Breast epithelium (tissue), 4 donors: ENCODE results near the gene MSH3. TPM values are rescaled to one million over a fixed set of nuclear protein-coding genes. Genes with fewer than 3 reads are reported as not detected.

ENCODE experiments used
- DNase-seq, 2 donors: peaks; one replicate each; pipeline ENCODE4 v3.0.0-alpha.2; 2019; ENCODE audit warnings: low spot score in 2 of 2
- H3K27ac ChIP-seq, 2 donors: fragments of 200-600 bp; sonication (generic) in 1 of 2; one replicate each; pipeline ENCODE4 v1.5.1; 2016 to 2019; ENCODE audit warnings: mild to moderate bottlenecking in 1 of 2
- H3K27me3 ChIP-seq, 2 donors: fragments of 200-600 bp; sonication (generic) in 1 of 2; one replicate each; pipeline versions ENCODE4 v1.5.1 to v1.6.0; 2017 to 2019; ENCODE audit warnings: control low read depth in 1 of 2, mild to moderate bottlenecking in 1 of 2
- H3K36me3 ChIP-seq: fragments of 200-600 bp; one replicate; pipeline ENCODE4 v1.5.1; 2019
- H3K4me1 ChIP-seq, 2 donors: fragments of 200-600 bp; sonication (generic); one replicate each; pipeline ENCODE4 v1.5.1; 2016 to 2019; ENCODE audit warnings: control low read depth in 1 of 2
- H3K4me3 ChIP-seq, 3 donors: fragments of 200-600 bp; sonication (generic); 1 replicate in 2 of 3; 2 replicates in 1 of 3; pipeline ENCODE4 v1.5.1; 2016 to 2019; ENCODE audit warnings: mild to moderate bottlenecking in 3 of 3, moderate library complexity in 2 of 3
- H3K9me3 ChIP-seq, 2 donors: fragments of 200-600 bp; sonication (generic) in 1 of 2; one replicate each; pipeline ENCODE4 v1.5.1; 2016 to 2019; ENCODE audit warnings: control low read depth in 1 of 2
- POLR2A ChIP-seq: fragments of 450-650 bp; IDR thresholded peaks from one replicate; pipeline ENCODE4 v1.6.1; 2016; ENCODE audit warnings: antibody characterized with exemption, mild to moderate bottlenecking, moderate library complexity
- POLR2AphosphoS5 ChIP-seq, 3 donors: sonication (generic); formaldehyde crosslinking; IDR thresholded peaks; one replicate each; pipeline ENCODE4 v1.6.1; 2017; ENCODE audit warnings: antibody characterized with exemption in 3 of 3
- intact Hi-C: fragments of 100-400 bp; cut with DNase I; formaldehyde crosslinking; loops from one replicate; pipeline ENCODE4 v1.15.1; 2023; ENCODE audit warnings: low total_unique reads
- total RNA-seq, 3 donors: library from RNA; depleted of rRNA; stranded (reverse); fragments of >200 nt; gene quantifications; one replicate each; pipeline ENCODE4 v1.1.0, GENCODE V29; 2016
- TF ChIP-seq, protein P1 (sequence below), 3 donors: fragments of 450-650 bp; IDR thresholded peaks; one replicate each; pipeline ENCODE4 v1.5.1; 2016 to 2017; ENCODE audit warnings: antibody characterized with exemption in 3 of 3, mild to moderate bottlenecking in 3 of 3, moderate library complexity in 3 of 3

MSH3 gene
- total RNA-seq, 3 donors from 2014 or later = 20.0 to 21.4 (median 21.3) TPM

GRCh38 chr5:80852331-80853245 is 198.1 kb downstream of the MSH3 start:
- H3K27me3 ChIP-seq = no peaks in the 10 kb centered on the region
- TF ChIP-seq POLR2A (no peak), POLR2AphosphoS5 (IDR thresholded peaks at IDR 0.05) (no peak)
- TF ChIP-seq, protein P1, sequence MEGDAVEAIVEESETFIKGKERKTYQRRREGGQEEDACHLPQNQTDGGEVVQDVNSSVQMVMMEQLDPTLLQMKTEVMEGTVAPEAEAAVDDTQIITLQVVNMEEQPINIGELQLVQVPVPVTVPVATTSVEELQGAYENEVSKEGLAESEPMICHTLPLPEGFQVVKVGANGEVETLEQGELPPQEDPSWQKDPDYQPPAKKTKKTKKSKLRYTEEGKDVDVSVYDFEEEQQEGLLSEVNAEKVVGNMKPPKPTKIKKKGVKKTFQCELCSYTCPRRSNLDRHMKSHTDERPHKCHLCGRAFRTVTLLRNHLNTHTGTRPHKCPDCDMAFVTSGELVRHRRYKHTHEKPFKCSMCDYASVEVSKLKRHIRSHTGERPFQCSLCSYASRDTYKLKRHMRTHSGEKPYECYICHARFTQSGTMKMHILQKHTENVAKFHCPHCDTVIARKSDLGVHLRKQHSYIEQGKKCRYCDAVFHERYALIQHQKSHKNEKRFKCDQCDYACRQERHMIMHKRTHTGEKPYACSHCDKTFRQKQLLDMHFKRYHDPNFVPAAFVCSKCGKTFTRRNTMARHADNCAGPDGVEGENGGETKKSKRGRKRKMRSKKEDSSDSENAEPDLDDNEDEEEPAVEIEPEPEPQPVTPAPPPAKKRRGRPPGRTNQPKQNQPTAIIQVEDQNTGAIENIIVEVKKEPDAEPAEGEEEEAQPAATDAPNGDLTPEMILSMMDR (IDR thresholded peaks at IDR 0.05) = no peak
- no peak overlapping the region for H3K27ac ChIP-seq
- intact Hi-C loops = no loop called here
- DNase-seq = no peak
- no peaks in the 10 kb centered on the region for H3K36me3 ChIP-seq
- H3K4me1 ChIP-seq = no peaks in the 10 kb centered on the region
- H3K4me3 ChIP-seq = no peak overlapping the region
- peaks cover 13 to 19% of the 10 kb centered on the region in 2 donors for H3K9me3 ChIP-seq

- no peak overlapping the region for H3K4me3 ChIP-seq
- intact Hi-C loops = no loop called here
- no peak overlapping the region for H3K27ac ChIP-seq
- TF ChIP-seq POLR2A = no peak
- TF ChIP-seq, protein P1 (IDR thresholded peaks at IDR 0.05) = no peak
- no peak for TF ChIP-seq POLR2AphosphoS5 (IDR thresholded peaks at IDR 0.05)
- DNase-seq = no peak
- no peaks in the 10 kb centered on the region for H3K27me3 ChIP-seq
- no peaks in the 10 kb centered on the region for H3K4me1 ChIP-seq
- peaks cover 13 to 19% of the 10 kb centered on the region in 2 donors for H3K9me3 ChIP-seq
- no peaks in the 10 kb centered on the region for H3K36me3 ChIP-seq
These were observed 199.0 kb downstream of the MSH3 start for GRCh38 chr5:80853413-80853812.

DNA sequence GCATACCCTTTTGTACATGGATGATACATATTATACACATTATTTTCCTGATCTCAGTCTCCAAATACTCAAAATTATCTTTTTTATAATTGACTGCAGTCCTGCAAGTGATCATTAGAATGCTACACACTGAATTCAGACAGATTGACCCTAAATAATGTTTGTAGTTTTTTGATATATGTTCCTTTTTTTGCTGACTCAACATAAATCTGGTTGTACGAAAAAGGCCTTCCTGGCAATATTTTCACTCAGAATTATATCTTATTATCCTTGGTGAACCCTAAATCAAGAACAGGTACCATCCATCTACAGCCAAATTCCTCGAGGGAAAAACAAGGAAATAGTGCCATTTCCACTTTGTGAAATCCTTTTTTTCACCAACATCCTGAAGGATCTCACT is 200.1 kb downstream of the MSH3 start:
- Histone ChIP-seq H3K27ac (no peak overlapping the region), H3K36me3 (no peaks in the 10 kb centered on the region), H3K4me3 (no peak overlapping the region), H3K27me3 (no peaks in the 10 kb centered on the region), H3K4me1 (no peaks in the 10 kb centered on the region), H3K9me3 (peaks cover 11 to 15% of the 10 kb centered on the region in 2 donors)
- TF ChIP-seq POLR2AphosphoS5 (IDR thresholded peaks at IDR 0.05) (no peak), POLR2A (no peak)
- TF ChIP-seq, protein P1 (IDR thresholded peaks at IDR 0.05) = no peak
- no peak for DNase-seq
- intact Hi-C loops = no loop called here

GRCh38 chr5:80860924-80861613 is 206.6 kb downstream of the MSH3 start:
- Histone ChIP-seq H3K36me3 (no peaks in the 10 kb centered on the region), H3K4me1 (no peaks in the 10 kb centered on the region), H3K27ac (no peak overlapping the region), H3K27me3 (no peaks in the 10 kb centered on the region), H3K4me3 (no peak overlapping the region), H3K9me3 (peaks cover 0 to 6% of the 10 kb centered on the region in 2 donors)
- DNase-seq = no peak
- TF ChIP-seq, protein P1 (IDR thresholded peaks at IDR 0.05) = no peak
- TF ChIP-seq POLR2A (no peak), POLR2AphosphoS5 (IDR thresholded peaks at IDR 0.05) (no peak)
- intact Hi-C loops = loop anchor here (5.0 kb wide), 1 partner anchor 1466 kb away; no protein-coding TSS in a partner anchor

DNA sequence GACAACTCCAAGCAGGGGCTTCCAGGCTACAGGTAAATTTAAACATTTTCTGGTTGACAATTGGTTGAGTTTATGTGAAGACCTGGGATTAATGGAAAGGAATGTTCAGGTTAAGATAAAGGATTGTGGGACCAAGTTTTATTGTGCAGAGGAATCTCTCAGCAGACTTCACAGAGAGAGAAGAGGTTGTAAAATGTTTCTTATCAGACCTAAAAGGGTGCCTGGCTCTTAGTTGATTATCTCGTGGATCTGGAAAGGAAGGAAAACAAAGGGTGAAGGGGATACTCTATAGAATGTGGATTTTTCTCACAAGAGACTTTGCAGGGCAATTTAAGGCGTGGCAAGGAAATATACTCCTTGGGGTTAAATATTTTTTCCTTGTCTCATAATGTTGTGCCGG is 209.3 kb downstream of the MSH3 start:
- no peak for DNase-seq
- intact Hi-C loops = loop anchor here (5.0 kb wide), 1 partner anchor 1464 kb away; no protein-coding TSS in a partner anchor
- Histone ChIP-seq H3K27ac (no peak overlapping the region), H3K27me3 (no peaks in the 10 kb centered on the region), H3K4me3 (no peak overlapping the region), H3K4me1 (no peaks in the 10 kb centered on the region), H3K36me3 (no peaks in the 10 kb centered on the region), H3K9me3 (no peaks in the 10 kb centered on the region)
- TF ChIP-seq POLR2AphosphoS5 (IDR thresholded peaks at IDR 0.05) (no peak), POLR2A (no peak)
- TF ChIP-seq, protein P1 (IDR thresholded peaks at IDR 0.05) = no peak
